ENCODE results near the gene VAMP1. TPM values are rescaled to one million over a fixed set of nuclear protein-coding genes. Genes with fewer than 3 reads are reported as not detected.

Gene VAMP1
- total and polyA plus RNA-seq, 2 of the 13 experiments (the other 11 are each of a cell fraction or from before 2014, with no cell fraction given) = 2.5 to 7.4 TPM

- TF ChIP-seq ZNF18 (CRISPR knock-in tag; IDR thresholded peaks at IDR 0.05; ENCODE audit: insufficient replicate concordance) (no peak), FOXO1 (CRISPR knock-in tag; IDR thresholded peaks at IDR 0.05) (0 out of 2 replicates have a peak, but pooled peaks have one; percentile 19), ZSCAN31 (CRISPR knock-in tag; IDR thresholded peaks at IDR 0.05; ENCODE audit: low read depth) (peak; percentile 45; the same call in 1 of the 2 replicates), ZFP41 (CRISPR knock-in tag; IDR thresholded peaks at IDR 0.05; ENCODE audit: borderline replicate concordance) (no peak), PBX3 (CRISPR knock-in tag; IDR thresholded peaks at IDR 0.05; ENCODE audit: borderline replicate concordance) (no peak), BCL6 (CRISPR knock-in tag; IDR thresholded peaks at IDR 0.05) (0 out of 2 replicates have a peak, but pooled peaks have one; percentile 17), LRRFIP1 (CRISPR knock-in tag; conservative IDR thresholded peaks at IDR 0.05) (no peak), ZNF746 (CRISPR knock-in tag; IDR thresholded peaks at IDR 0.05) (no peak), MAX (IDR thresholded peaks at IDR 0.05) (peak; percentile 95), PHF8 (CRISPR knock-in tag; IDR thresholded peaks at IDR 0.05) (peak; percentile 73), TBX2 (CRISPR knock-in tag; IDR thresholded peaks at IDR 0.05; ENCODE audit: borderline replicate concordance) (peak; percentile 31; the same call in 1 of the 2 replicates), PRMT3 (CRISPR knock-in tag; IDR thresholded peaks at IDR 0.05; ENCODE audit: borderline replicate concordance, low read depth) (0 out of 2 replicates have a peak, but pooled peaks have one; percentile 65), ZNF512 (CRISPR knock-in tag; IDR thresholded peaks at IDR 0.05) (no peak), ZBTB21 (CRISPR knock-in tag; IDR thresholded peaks at IDR 0.05) (no peak), E2F1 (CRISPR knock-in tag; IDR thresholded peaks at IDR 0.05) (no peak), HOMEZ (CRISPR knock-in tag; IDR thresholded peaks at IDR 0.05; ENCODE audit: low read depth) (no peak), ELF1 (CRISPR knock-in tag; IDR thresholded peaks at IDR 0.05) (peak; percentile 71; the same call in 1 of the 2 replicates), ZNF563 (CRISPR knock-in tag; IDR thresholded peaks at IDR 0.05) (0 out of 2 replicates have a peak, but pooled peaks have one; percentile 49)
Measured at GRCh38 chr12:6451348-6452244, 18.9 kb downstream of the VAMP1 start, which contains the start of gene TAPBPL (continued).
